ENCODE data around the gene SCN4B.
"Not testable (repeated sequence)": the region's sequence is repeated elsewhere in the genome, so short reads cannot be mapped to it uniquely, and the experiment has no call there.

The SCN4B gene

GRCh38 chr11:118152552-118153471, at the start of gene SCN4B:
TSS of gene SCN4B (minus strand) at chr11:118152823. CDS start at chr11:118152673, 150 bp downstream.
- DNase-seq: no peak

GRCh38 chr11:118201966-118202365, 49.3 kb upstream of the SCN4B start:
- DNase-seq: no peak

GRCh38 chr11:118200901-118201680, 48.5 kb upstream of the SCN4B start:
- DNase-seq: no peak

- no peak for DNase-seq
These were observed 47.9 kb upstream of the SCN4B start for GRCh38 chr11:118200497-118200896.

GRCh38 chr11:118199135-118199534, 46.5 kb upstream of the SCN4B start:
- DNase-seq: no peak

- DNase-seq: peak; percentile 64
These were observed 45.7 kb upstream of the SCN4B start for GRCh38 chr11:118198370-118198769.

GRCh38 chr11:118194835-118195627, 42.4 kb upstream of the SCN4B start:
- no peak for DNase-seq

GRCh38 chr11:118193910-118194566, 41.4 kb upstream of the SCN4B start:
- no peak for DNase-seq

GRCh38 chr11:118192817-118193216, 40.2 kb upstream of the SCN4B start:
- DNase-seq: not testable (repeated sequence)

- not testable (repeated sequence) for DNase-seq
These were observed 38.4 kb upstream of the SCN4B start for GRCh38 chr11:118190942-118191506.

GRCh38 chr11:118186346-118187107, 33.9 kb upstream of the SCN4B start:
- DNase-seq: no peak

- no peak for DNase-seq
These were observed 32.4 kb upstream of the SCN4B start for GRCh38 chr11:118184784-118185579.

- not testable (repeated sequence) for DNase-seq
These were observed 31.1 kb upstream of the SCN4B start for GRCh38 chr11:118183691-118184090.

GRCh38 chr11:118180300-118180703, 27.7 kb upstream of the SCN4B start:
- no peak for DNase-seq

- no peak for DNase-seq
These were observed 24.1 kb upstream of the SCN4B start for GRCh38 chr11:118176778-118177134.

- DNase-seq: no peak
These were observed 23.6 kb upstream of the SCN4B start, which contains the start of gene SCN2B for GRCh38 chr11:118175993-118176777. TSS of gene SCN2B (minus strand) at chr11:118176639. CDS start at chr11:118176431, 208 bp downstream.

- DNase-seq: no peak
These were observed 22.7 kb upstream of the SCN4B start for GRCh38 chr11:118175031-118175992.

GRCh38 chr11:118174006-118174567, 21.5 kb upstream of the SCN4B start:
- DNase-seq: no peak
